GM19025 (cell line): ENCODE data around the gene HIRIP3.
"Not testable (repeated sequence)": the region's sequence is repeated elsewhere in the genome, so short reads cannot be mapped to it uniquely, and the experiment has no call there.

Source experiments
- ATAC-seq: cut with Tn5 transposase; IDR thresholded peaks from one replicate; pipeline ENCODE4 v1.9.1; 2021; ENCODE audit warnings: mild to moderate bottlenecking, low read depth, moderate library complexity; ENCODE audit not compliant: unreplicated experiment

Gene HIRIP3

DNA sequence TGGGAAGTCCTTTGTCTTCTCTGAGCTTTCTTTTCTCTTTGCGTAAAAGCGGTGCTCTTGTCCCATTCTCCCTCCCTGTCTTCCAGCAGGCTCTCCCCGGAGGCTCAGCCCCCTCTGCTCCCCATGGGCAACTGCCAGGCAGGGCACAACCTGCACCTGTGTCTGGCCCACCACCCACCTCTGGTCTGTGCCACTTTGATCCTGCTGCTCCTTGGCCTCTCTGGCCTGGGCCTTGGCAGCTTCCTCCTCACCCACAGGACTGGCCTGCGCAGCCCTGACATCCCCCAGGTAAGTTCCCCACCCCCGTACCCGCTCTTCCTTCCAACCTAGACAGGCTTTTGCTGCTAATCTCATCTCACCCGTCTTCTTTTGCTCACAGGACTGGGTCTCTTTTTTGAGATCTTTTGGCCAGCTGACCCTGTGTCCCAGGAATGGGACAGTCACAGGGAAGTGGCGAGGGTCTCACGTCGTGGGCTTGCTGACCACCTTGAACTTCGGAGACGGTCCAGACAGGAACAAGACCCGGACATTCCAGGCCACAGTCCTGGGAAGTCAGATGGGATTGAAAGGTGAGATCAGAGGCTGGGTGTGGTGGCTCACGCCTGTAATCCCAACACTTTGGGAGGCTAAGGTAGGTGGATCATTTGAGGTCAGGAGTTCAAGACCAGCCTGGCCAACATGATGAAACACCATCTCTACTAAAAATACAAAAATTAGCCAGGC lies 32.2 kb downstream of the HIRIP3 start:
- no peak for ATAC-seq

DNA sequence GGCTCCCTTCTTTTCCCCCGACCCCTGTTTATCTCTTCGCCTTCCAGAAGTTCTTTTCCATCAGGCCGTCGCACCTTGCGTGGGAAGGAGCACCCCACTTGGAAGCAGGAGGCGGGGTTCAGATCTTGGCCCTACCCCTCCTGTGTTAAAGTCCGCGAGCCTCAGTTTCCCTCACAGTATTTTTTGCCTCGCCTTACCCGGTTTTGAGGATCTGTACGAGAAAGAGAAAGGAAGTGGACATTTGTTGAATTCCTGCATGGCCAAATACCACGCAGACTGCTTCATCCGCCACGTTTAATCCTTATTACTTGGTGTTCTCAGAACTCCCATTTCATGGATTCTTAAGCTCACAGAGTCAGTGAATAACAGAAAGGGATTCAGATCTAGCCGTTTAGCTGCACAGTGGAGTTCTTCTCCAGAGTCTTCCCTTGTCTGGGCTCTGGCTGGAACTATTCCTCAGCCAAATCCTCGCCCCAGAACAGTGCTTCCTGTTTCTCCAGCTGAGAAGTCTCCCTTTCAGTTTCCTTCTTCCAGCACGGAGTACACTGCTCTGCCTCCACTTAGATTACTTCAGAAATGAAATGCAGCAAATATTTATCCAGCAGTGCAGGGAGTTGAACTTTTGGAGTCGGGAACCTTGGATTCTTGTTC lies 32.9 kb downstream of the HIRIP3 start:
- ATAC-seq, result no peak

GRCh38 chr16:29961479-29962343 lies 33.7 kb downstream of the HIRIP3 start, which contains the start of gene TMEM219:
TMEM219 (plus strand) TSS chr16:29962079; CDS start chr16:29963144, 1,065 bp downstream.
- peak; percentile 95 for ATAC-seq

DNA sequence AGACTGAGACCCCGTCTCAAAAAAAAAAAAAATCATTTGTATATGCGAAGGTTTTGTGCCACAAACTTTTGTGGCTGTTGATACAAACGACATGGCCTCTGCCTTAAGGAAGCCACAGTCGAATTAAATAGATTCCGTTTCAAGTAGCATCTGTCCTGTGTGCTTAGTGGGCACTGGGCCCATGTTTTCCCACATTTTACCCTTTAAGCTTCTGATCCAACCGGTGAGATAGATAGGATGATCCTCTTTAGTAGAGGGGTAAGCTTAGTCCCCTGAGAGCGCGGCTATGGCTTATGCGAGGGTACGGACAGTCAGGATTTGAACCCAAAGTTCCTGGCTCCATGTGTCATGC lies 34.3 kb downstream of the HIRIP3 start:
- ATAC-seq, result no peak

GRCh38 chr16:29959821-29960220 lies 35.6 kb downstream of the HIRIP3 start:
- not testable (repeated sequence) for ATAC-seq

GRCh38 chr16:29959293-29959692 lies 36.1 kb downstream of the HIRIP3 start:
- no peak for ATAC-seq

GRCh38 chr16:29958756-29959155 lies 36.7 kb downstream of the HIRIP3 start:
- no peak for ATAC-seq

DNA sequence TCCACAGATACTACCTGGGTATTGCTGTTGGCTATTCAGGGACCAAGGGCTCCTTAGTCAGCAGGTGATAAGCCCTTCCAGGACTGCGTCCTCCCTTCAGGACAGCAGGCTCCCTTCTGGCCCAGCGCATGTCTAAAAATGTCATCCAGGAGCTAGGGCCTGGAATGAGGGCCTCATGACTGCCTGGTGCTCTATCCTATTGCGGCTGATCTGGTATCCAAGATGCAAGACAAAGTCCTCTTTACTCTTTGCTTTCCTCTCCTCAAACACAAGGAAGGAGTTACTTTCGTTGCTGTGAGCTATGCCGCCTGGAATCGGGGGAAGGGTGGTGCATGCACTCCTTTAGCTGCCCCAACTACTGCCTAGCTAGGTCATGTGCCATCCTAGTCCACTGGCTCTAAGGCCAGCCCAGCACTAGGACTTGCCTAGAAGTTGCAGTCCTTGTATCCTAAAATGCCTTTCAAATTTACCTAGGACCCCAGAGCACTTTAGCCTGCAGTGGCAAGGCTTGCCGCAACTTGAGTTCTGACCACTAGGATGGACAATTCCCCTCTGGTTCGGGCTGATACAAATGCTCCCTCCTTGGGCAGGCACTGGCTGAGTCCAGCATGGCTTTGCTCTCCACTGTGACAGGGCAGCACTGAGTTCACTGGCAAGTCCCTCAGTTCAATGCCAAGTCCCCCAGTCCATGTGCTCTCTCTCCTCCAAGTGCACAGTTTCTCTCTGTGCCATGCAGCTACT lies 43.6 kb downstream of the HIRIP3 start:
- no peak for ATAC-seq

GRCh38 chr16:29950806-29951461 lies 44.5 kb downstream of the HIRIP3 start:
- no peak for ATAC-seq

DNA sequence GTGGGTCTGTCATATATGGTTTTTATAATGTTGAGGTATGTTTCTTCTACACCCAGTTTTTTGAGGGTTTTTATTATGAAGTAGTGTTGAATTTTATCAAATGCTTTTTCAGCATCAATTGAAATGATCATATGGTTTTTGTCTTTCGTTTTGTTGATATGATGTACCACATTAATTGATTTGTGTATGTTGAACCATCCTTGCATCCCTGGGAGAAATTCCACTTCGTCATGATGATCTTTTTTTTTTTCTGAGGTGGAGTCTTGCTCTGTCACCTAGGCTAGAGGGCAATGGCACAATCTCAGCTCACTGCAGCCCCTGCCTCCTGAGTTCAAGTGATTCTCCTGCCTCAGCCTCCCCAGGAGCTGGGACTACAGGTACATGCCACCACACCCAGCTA lies 47.5 kb downstream of the HIRIP3 start:
- ATAC-seq, result no peak

GRCh38 chr16:29943846-29944799 lies 51.3 kb downstream of the HIRIP3 start:
- ATAC-seq, result no peak
